Fibroblast of lung (primary cell): ENCODE measurements around the gene TNRC18.

Experiments
- EZH2 ChIP-seq: IDR thresholded peaks from 2 replicates; pipeline ENCODE4 v1.5.1; 2012; ENCODE audit warnings: low read length, control low read depth, mild to moderate bottlenecking; ENCODE audit errors: missing control alignments
- TF ChIP-seq, protein P1 (sequence below), 2 donors: IDR thresholded peaks in 1 of 2; conservative IDR thresholded peaks in 1 of 2; 1 replicate in 1 of 2; 2 replicates in 1 of 2; pipeline ENCODE4 v1.5.1; 2011 to 2012; ENCODE audit warnings: low read length in 2 of 2, control low read depth in 1 of 2, inconsistent platforms in 1 of 2, low read depth in 1 of 2, mild to moderate bottlenecking in 1 of 2

DNA sequence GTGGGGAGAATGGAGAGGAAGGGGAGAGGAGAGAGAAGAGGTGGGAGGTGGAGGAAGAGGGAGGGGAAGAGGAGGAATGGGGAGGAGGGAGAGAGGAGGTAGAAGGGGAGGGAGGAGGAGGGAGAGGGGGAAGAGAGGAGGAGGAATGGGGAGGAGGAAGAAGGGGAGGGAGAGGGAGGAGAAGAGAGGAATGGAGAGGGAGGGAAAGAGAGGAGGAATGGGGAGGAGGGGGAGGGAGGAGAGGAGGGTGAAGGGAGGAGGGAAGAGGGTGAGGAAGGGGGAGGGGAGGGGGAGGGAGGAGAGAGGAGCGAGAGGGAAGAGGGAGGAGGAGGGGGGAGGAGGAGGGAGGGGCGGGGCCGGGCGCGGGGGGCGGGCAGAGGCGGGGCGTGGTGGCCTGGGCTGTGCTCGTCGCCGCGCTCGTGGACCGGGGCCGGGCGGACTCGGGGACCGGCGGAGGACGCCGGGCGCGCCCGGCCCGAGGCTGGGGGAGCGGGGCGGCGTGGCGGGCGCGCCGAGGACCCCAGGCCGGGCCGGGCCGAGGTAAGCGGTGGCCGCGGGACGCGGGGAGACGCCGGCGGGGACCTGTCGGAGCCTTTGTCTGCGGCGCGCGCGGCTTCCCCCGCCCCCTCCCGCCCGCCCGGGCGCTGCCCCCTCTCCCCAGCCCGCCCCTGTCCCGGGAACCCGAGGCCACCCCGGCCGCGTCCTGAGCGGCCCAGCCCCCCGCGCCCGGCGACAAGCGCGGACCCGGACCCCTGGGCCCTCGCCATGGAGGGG is 140.9 kb downstream of the TNRC18 start, which contains the start of gene SLC29A4:
- TF ChIP-seq, protein P1, sequence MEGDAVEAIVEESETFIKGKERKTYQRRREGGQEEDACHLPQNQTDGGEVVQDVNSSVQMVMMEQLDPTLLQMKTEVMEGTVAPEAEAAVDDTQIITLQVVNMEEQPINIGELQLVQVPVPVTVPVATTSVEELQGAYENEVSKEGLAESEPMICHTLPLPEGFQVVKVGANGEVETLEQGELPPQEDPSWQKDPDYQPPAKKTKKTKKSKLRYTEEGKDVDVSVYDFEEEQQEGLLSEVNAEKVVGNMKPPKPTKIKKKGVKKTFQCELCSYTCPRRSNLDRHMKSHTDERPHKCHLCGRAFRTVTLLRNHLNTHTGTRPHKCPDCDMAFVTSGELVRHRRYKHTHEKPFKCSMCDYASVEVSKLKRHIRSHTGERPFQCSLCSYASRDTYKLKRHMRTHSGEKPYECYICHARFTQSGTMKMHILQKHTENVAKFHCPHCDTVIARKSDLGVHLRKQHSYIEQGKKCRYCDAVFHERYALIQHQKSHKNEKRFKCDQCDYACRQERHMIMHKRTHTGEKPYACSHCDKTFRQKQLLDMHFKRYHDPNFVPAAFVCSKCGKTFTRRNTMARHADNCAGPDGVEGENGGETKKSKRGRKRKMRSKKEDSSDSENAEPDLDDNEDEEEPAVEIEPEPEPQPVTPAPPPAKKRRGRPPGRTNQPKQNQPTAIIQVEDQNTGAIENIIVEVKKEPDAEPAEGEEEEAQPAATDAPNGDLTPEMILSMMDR (conservative IDR thresholded peaks at IDR 0.05 in 1 of 2, IDR thresholded peaks at IDR 0.05 in 1 of 2; ENCODE audit: low read depth in 1 of 2, low read length in 2 of 2), result no peak
- TF ChIP-seq EZH2, result no peak
